Adrenal gland (tissue), 5 donors: ENCODE measurements around the gene LINC01488.

Experiments used
- POLR2A ChIP-seq, 2 donors: fragments of 450-650 bp; IDR thresholded peaks; one replicate each; pipeline ENCODE4 v1.6.1; 2017; ENCODE audit warnings: antibody characterized with exemption in 2 of 2, mild to moderate bottlenecking in 2 of 2, moderate library complexity in 1 of 2
- TF ChIP-seq, protein P1 (sequence below), 6 experiments: fragments of 450-650 bp in 4 of 6; fragments of 200-600 bp in 2 of 6; sonication (generic) in 1 of 6; IDR thresholded peaks; 1 replicate in 5 of 6; 2 replicates in 1 of 6; pipeline versions ENCODE4 v1.5.1 to v1.8.0; 2016 to 2021; ENCODE audit warnings: antibody characterized with exemption in 6 of 6, mild to moderate bottlenecking in 2 of 6, moderate library complexity in 1 of 6
- donor health status: DM: no; HTN: no; CAD: no.

DNA sequence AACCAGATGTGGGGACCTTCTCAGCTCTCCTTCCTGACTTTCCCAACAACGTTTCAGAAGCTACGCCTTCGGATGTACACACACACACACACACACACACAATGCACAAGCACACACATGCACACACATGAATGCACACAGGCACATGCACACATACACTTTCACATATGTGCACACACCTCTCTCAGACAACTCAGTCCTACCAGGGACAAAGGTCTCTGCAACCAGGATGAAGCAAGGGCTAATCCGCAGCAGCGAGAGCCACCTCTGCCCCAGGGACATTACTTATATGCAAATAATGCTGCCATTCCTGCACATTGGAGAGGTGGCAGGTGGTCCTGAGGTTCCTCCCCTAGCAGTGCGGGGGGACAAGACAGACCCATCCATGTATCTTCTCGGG is 27.4 kb upstream of the LINC01488 start:
- TF ChIP-seq, protein P1, sequence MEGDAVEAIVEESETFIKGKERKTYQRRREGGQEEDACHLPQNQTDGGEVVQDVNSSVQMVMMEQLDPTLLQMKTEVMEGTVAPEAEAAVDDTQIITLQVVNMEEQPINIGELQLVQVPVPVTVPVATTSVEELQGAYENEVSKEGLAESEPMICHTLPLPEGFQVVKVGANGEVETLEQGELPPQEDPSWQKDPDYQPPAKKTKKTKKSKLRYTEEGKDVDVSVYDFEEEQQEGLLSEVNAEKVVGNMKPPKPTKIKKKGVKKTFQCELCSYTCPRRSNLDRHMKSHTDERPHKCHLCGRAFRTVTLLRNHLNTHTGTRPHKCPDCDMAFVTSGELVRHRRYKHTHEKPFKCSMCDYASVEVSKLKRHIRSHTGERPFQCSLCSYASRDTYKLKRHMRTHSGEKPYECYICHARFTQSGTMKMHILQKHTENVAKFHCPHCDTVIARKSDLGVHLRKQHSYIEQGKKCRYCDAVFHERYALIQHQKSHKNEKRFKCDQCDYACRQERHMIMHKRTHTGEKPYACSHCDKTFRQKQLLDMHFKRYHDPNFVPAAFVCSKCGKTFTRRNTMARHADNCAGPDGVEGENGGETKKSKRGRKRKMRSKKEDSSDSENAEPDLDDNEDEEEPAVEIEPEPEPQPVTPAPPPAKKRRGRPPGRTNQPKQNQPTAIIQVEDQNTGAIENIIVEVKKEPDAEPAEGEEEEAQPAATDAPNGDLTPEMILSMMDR (IDR thresholded peaks at IDR 0.05) = no peak
- no peak for TF ChIP-seq POLR2A (IDR thresholded peaks at IDR 0.05)
